ENCODE results near the gene ADAMTS9. TPM values are rescaled to one million over a fixed set of nuclear protein-coding genes. Genes with fewer than 3 reads are reported as not detected.

The ADAMTS9 gene
- total RNA-seq, 4 donors from 2014 or later, result 4.8 to 49.8 (median 13.4) TPM

DNA sequence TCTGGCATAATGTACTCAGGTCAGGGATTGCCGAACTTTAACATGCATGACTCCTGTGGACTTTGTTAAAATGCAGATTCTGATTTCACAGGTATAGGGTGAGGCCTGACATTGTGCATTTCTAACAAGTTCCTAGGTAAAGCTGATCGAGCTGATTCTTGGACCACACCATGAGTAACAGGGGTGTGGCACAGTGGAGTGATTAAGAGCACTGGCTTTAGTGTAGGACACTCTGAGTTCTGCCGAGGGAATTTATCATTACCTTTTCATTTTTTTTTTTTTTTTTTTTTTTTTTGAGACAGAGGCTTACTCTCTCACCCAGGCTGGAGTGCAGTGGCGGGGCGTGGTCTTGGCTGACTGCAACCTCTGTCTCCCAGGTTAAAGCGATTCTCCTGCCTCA lies 169.3 kb downstream of the ADAMTS9 start:
- DNase-seq (no peak), ATAC-seq (no peak)
- Histone ChIP-seq H3K4me1 (no peaks in the 10 kb centered on the region), H3K9me3 (no peaks in the 10 kb centered on the region), H3K27ac (no peak overlapping the region), H3K4me3 (no peak overlapping the region), H3K27me3 (no peaks in the 10 kb centered on the region), H3K36me3 (peaks cover 0 to 36% of the 10 kb centered on the region in 2 donors)
- intact Hi-C loops (cut with DNase I; ENCODE audit: low total_unique reads), result no loop called here
- TF ChIP-seq, protein P1, sequence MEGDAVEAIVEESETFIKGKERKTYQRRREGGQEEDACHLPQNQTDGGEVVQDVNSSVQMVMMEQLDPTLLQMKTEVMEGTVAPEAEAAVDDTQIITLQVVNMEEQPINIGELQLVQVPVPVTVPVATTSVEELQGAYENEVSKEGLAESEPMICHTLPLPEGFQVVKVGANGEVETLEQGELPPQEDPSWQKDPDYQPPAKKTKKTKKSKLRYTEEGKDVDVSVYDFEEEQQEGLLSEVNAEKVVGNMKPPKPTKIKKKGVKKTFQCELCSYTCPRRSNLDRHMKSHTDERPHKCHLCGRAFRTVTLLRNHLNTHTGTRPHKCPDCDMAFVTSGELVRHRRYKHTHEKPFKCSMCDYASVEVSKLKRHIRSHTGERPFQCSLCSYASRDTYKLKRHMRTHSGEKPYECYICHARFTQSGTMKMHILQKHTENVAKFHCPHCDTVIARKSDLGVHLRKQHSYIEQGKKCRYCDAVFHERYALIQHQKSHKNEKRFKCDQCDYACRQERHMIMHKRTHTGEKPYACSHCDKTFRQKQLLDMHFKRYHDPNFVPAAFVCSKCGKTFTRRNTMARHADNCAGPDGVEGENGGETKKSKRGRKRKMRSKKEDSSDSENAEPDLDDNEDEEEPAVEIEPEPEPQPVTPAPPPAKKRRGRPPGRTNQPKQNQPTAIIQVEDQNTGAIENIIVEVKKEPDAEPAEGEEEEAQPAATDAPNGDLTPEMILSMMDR (IDR thresholded peaks at IDR 0.05 in 4 of 5, conservative IDR thresholded peaks at IDR 0.05 in 1 of 5), result no peak
- TF ChIP-seq POLR2A (IDR thresholded peaks at IDR 0.05), result no peak
- in situ Hi-C loops (cut with MboI; ENCODE audit: low sequenced_read_pairs in 4 of 4), result no loop called here

DNA sequence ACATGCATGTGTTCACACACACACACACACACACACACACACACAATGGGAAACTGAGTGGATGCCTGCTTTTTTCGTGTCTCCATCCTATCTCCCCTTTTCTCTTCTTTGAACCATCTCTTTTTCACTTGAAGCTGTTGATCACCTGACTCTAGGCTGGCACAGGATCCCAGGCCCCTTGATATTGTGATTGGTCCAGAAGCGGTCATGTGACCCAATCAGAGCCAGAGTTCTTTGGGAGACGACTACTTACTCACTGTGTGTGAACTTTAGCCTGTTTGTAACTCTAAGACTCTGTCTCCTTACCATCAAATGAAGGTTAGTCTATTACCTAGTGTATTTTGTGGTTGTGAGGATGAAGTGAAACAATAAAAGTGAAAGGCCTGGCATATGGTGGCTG lies 172.9 kb downstream of the ADAMTS9 start:
- Histone ChIP-seq H3K27ac (no peak overlapping the region), H3K36me3 (peaks cover 0 to 21% of the 10 kb centered on the region in 2 donors), H3K4me3 (no peak overlapping the region), H3K4me1 (no peaks in the 10 kb centered on the region), H3K27me3 (no peaks in the 10 kb centered on the region), H3K9me3 (no peaks in the 10 kb centered on the region)
- DNase-seq, result no peak
- intact Hi-C loops (cut with DNase I; ENCODE audit: low total_unique reads) (no loop called here), in situ Hi-C loops (cut with MboI; ENCODE audit: low sequenced_read_pairs in 4 of 4) (no loop called here)
- TF ChIP-seq, protein P1 (IDR thresholded peaks at IDR 0.05 in 4 of 5, conservative IDR thresholded peaks at IDR 0.05 in 1 of 5), result no peak
- TF ChIP-seq POLR2A (IDR thresholded peaks at IDR 0.05), result no peak
- ATAC-seq, result no peak

DNA sequence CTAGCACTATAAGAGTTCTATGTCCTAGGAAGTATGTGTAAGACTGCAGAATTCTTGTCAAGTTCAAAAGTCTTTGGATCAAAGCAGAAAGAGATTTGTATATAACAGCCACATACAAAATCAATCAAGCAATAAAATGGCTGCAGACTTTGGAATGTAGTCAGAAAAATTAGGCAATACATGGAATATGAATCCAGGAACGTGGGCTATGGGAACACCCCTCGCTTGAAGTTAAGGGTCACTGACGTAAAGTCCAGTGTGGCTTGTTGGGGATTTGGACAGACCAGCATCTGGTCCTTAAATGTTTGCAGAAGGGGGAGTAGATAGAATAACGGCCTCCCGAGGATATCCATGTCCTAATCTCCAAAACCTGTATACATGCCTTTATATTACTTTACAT lies 178.6 kb downstream of the ADAMTS9 start:
- no peak for ATAC-seq
- H3K27ac ChIP-seq, result no peak overlapping the region
- in situ Hi-C loops (cut with MboI; ENCODE audit: low sequenced_read_pairs in 4 of 4), result no loop called here

DNA sequence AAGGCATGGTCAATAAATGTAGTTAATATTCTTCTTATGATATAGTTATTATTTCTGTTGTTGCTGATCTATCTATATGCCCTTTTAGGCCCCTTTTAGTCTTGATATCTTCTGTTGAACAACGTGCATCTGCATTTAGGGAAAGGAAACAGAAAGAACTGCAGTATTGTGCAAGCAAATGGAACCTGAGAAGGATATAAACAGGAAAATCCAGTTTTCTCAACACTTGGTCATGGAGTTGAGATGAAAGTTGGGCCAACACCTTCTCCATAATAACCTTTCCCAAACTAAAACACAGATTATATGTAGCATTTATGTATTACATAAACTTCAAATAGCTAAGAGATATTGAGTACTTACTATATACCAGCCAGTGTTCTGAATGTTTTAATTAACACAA lies 179.7 kb downstream of the ADAMTS9 start:
- Histone ChIP-seq H3K4me3 (no peak overlapping the region), H3K27me3 (no peaks in the 10 kb centered on the region), H3K27ac (no peak overlapping the region), H3K36me3 (no peaks in the 10 kb centered on the region), H3K4me1 (no peaks in the 10 kb centered on the region), H3K9me3 (no peaks in the 10 kb centered on the region)
- intact Hi-C loops (cut with DNase I; ENCODE audit: low total_unique reads), result no loop called here
- DNase-seq (no peak), ATAC-seq (no peak)
- in situ Hi-C loops (cut with MboI; ENCODE audit: low sequenced_read_pairs in 4 of 4), result no loop called here
- TF ChIP-seq, protein P1 (IDR thresholded peaks at IDR 0.05 in 4 of 5, conservative IDR thresholded peaks at IDR 0.05 in 1 of 5), result no peak
- TF ChIP-seq POLR2A (IDR thresholded peaks at IDR 0.05), result no peak

More for the DNA sequence above, 178.6 kb downstream of the ADAMTS9 start:
- DNase-seq, result no peak
- no peak overlapping the region for H3K4me3 ChIP-seq
- no peaks in the 10 kb centered on the region for H3K9me3 ChIP-seq
- H3K27me3 ChIP-seq, result no peaks in the 10 kb centered on the region
- intact Hi-C loops (cut with DNase I; ENCODE audit: low total_unique reads), result no loop called here
- TF ChIP-seq POLR2A (IDR thresholded peaks at IDR 0.05), result no peak
- TF ChIP-seq, protein P1 (IDR thresholded peaks at IDR 0.05 in 4 of 5, conservative IDR thresholded peaks at IDR 0.05 in 1 of 5), result no peak
- H3K36me3 ChIP-seq, result no peaks in the 10 kb centered on the region
- no peaks in the 10 kb centered on the region for H3K4me1 ChIP-seq

DNA sequence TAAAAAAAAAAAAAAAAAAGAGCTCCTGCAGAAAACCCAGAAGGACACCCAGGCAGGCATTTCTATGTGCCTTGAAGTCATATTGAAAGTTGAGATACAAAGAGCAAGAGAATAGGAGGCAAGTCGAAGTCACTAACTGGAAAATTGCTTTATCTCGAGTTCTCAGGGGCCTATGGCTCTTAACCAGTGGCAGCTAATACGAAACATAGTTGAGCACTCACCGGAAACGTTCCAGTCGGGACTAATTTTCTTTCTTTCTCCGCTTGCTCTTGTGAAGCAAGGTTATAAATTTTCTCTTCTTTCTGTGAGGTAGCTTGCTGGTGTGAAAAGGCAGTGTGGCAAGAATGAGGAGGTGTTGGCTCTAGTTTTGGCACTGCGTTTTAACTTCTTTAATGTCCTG lies 181.5 kb downstream of the ADAMTS9 start:
- Histone ChIP-seq H3K36me3 (no peaks in the 10 kb centered on the region), H3K9me3 (no peaks in the 10 kb centered on the region), H3K27ac (no peak overlapping the region), H3K27me3 (no peaks in the 10 kb centered on the region), H3K4me3 (no peak overlapping the region), H3K4me1 (no peaks in the 10 kb centered on the region)
- in situ Hi-C loops (cut with MboI; ENCODE audit: low sequenced_read_pairs in 4 of 4), result no loop called here
- no peak for TF ChIP-seq POLR2A (IDR thresholded peaks at IDR 0.05)
- TF ChIP-seq, protein P1 (IDR thresholded peaks at IDR 0.05 in 4 of 5, conservative IDR thresholded peaks at IDR 0.05 in 1 of 5), result no peak
- ATAC-seq (no peak), DNase-seq (no peak)
- intact Hi-C loops (cut with DNase I; ENCODE audit: low total_unique reads), result no loop called here
